Hematopoietic multipotent progenitor cell treated with erythropoietin and hydrocortisone succinate and interleukin-3 and kit ligand, for 6 days (in vitro differentiated cells): Measurements from ENCODE around the gene TBX2.
"Not testable (repeated sequence)": the region's sequence is repeated elsewhere in the genome, so short reads cannot be mapped to it uniquely, and the experiment has no call there.

Experiments
- DNase-seq: peaks from one replicate; pipeline ENCODE4 v3.0.0-alpha.2; 2015

TBX2 gene

GRCh38 chr17:61399131-61400065, at the start of gene TBX2:
Gene TBX2, plus strand, starts transcription at chr17:61399843. Its CDS starts 334 bp downstream, at chr17:61400177.
- no peak for DNase-seq

GRCh38 chr17:61351745-61352407, 47.8 kb upstream of the TBX2 start:
- DNase-seq = no peak

- no peak for DNase-seq
These were observed 47.3 kb upstream of the TBX2 start for GRCh38 chr17:61352408-61352770.

DNA sequence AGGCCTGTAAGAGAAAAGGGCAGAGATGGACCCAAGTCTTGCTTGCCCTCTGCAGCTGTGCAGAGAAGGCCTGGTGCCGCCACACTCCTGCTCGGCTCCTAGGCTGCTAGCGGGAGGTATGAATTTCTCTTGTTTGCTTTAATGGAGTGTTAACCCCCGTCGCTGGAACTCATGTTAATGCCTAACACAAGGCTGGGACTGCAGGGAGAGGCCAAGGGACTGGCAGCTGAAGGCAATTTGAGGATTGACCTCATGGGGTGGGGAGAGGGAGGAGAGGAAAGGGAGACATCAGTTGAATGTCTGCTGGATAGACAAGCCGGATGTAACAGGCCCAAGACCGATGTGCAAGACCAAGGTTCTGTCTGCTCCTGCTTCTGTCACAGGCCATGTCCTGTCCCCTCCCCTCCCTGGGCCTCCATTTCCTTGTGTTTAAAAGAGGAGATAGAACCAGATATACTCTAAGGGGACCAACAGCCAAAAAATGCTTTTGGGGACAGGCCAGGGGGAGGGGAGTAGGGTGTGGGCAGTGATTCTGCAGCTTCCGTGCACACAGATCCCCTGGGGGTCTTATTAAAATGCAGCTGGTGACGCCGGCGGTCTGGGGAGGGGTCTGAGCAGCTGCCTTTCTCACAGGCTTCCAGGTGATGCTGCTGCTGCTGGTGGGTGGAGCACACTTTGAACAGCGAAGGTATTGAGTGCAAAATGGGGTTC, 46.7 kb upstream of the TBX2 start:
- no peak for DNase-seq

GRCh38 chr17:61353615-61354014, 46.0 kb upstream of the TBX2 start:
- DNase-seq = no peak

- DNase-seq = no peak
These were observed 44.5 kb upstream of the TBX2 start for GRCh38 chr17:61354895-61355874.

- DNase-seq = not testable (repeated sequence)
These were observed 42.6 kb upstream of the TBX2 start for GRCh38 chr17:61357061-61357460.

- DNase-seq = not testable (repeated sequence)
These were observed 40.1 kb upstream of the TBX2 start for GRCh38 chr17:61359513-61359912.

- DNase-seq = no peak
These were observed 39.2 kb upstream of the TBX2 start for GRCh38 chr17:61360318-61360943.

DNA sequence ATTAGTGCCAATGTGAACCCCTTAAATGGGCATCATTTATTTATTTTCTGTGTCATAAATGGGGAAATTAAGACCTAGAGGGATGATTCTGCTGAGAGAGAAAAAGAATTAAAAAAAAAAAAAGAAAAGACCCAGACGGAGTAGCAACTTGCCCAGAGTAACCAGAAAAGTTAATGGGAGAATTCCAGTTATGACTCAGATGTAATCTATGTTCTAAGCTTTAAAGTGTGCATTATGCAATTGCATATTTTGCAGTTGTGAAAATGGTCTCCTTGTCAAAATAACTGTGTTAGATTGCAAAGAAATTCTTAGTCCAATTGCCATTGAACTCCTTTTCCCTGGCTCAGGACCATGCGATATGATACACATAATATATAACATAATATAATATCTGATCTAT, 38.6 kb upstream of the TBX2 start:
- no peak for DNase-seq

- DNase-seq = no peak
These were observed 37.2 kb upstream of the TBX2 start for GRCh38 chr17:61362396-61362795.

GRCh38 chr17:61362852-61363600, 36.6 kb upstream of the TBX2 start:
- no peak for DNase-seq

DNA sequence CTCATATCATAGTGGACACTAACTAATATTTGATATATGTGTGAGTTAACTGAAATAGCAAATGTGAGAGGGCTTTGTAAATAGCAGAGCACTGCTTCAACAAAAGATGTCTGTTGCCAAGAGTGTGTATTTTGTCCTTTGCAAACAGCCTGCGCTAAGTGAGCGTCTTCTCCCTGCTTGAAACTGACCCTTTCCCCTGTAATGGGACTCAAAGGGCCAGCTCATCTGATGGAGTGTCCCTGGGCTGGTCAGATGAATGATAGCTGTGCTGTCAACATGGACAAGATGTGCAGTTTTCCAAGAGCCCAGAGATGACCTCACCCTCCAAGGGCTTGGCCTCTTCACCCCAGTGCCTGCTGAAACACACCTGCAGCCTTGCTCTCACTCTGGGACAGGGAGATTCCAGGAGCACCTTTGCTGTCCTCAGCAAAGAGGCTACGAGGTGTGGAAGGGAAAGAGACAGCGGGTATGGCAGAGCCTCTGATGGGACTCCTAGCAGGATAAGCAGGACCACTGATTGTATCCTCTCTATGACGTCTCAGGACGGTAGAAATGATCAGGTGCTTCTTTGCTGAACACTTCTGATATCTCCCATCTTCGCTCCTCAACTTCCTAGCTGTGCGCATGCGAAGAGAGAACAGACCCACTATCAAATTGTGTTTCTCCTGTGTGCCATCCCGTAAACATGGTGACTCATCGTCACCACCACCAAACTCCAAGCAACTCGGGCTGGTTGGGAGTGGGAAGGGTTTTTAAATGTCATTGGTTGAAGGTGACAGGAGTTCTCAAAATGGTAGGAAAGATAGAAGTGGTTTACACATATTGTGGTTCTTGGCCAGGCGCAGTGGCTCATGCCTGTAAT, 35.8 kb upstream of the TBX2 start:
- no peak for DNase-seq

GRCh38 chr17:61364463-61364846, 35.2 kb upstream of the TBX2 start:
- DNase-seq = no peak

DNA sequence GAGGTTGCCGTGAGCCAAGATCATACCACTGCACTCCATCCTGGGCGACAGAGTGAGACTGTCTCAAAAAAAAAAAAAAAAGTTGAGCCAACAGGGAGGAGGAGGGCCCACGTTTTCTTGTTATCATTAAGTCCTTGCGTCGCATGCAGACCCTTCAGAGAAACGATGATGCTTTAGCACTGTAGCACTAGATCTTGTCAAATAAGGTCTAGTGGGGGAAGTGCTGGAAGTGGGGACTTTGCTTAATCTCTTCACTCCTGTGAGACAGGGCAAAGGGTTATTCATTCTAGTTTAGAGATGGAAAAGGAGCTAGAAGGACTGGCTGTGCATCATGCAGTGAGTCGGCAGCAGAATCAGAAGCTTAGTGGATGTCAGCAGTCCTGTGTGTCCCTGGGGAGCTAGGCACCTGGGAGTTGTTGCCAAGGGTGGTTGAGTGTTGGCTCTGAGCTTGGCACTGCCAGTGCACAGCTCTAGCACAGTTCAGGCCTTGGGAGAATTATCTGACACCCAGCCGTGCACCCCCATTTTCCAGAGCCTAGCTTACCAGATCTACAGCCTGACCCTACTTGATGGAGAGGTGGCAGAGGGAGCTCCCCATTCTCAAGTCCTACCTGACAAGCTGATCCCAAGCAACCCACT, 33.4 kb upstream of the TBX2 start:
- DNase-seq = no peak

DNA sequence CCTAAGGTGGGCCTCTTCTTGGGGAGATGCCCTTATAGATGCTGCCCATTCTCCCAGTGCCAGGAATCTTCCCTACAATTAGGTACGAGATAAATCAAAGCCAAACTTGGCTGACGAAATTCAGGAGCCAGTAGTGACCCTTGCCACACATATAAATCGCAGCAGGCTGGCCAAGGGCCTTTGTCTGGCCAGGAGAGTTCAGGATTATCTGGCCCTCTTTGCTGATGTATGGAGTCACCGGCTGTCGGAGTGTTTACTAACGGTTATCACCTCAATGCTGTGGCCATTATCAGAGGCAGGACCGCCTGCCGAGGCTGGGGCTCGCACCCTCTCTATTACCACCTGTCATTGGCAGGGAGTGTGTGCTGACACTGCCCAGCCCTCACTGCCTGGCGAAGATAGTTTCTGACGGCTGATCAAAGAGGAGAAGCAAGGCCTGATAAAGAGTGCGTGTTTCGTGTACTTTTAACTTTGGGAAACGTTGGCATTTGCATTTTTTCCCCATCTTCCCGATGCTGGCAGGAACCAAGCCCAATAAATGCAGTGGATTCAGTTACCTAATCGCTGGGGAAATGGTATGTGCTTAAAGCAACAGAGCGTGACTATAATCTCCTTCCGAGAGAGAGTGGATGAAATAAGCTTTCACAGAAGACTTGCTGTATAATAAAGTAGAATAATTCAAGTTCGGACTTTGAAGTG, 32.8 kb upstream of the TBX2 start:
- no peak for DNase-seq

- DNase-seq = no peak
These were observed 31.4 kb upstream of the TBX2 start for GRCh38 chr17:61368049-61368831.

DNA sequence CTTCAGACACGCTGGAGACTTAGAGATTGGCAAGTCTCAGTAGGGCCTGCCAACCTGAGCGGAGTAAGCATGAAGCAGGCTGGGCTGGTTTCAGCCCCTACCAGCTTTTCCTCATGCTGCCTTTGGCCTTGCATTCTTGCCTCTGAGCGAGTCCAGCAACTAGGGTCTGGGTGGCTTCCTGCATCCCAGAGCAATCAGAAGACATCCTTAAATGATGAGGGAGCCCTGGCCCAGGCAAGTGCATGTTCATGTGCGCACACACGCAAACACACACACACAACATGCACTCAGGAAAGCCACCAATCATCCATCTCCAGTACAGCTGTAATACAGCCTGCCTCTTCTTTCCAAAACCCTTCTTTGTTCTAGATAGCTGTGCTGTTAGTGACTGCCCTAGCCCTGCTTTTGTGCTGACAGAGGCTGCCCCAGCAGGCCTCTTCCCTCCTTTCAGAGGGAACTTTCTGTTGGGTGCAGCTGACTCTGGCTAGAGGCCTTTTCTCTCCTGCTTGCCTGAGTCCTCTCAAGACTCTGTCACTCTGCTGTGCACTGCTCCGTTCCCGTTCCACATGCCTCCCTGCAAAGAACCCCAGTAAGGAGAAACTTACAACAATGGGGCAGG, 30.7 kb upstream of the TBX2 start:
- DNase-seq = no peak
